K562 (cell line): ENCODE data around the gene MLN. TPM values are rescaled to one million over a fixed set of nuclear protein-coding genes. Genes with fewer than 3 reads are reported as not detected.

ENCODE experiments used
- polyA plus RNA-seq, 8 experiments: library from polyadenylated mRNA; depleted of rRNA in 4 of 8; stranded (reverse) in 5 of 8; unstranded in 3 of 8; fragments of >200 nt; fragmentation: Nextera tagmentation in 2 of 8; fragmentation: Illumina TruSeq in 1 of 8; extraction: Ambion mirVana in 2 of 8; extraction: Trizol in 1 of 8; gene quantifications; 2 replicates each; pipeline versions ENCODE4 v1.2.1 to v1.2.3, GENCODE V29; 2011 to 2014; ENCODE audit warnings: inconsistent platforms in 1 of 8, missing spikeins in 1 of 8
- total RNA-seq, 7 experiments: library from RNA; depleted of rRNA in 6 of 7; stranded (reverse); fragments of >200 nt in 6 of 7; fragmentation: Illumina TruSeq in 2 of 7; extraction: Trizol in 2 of 7; gene quantifications; 2 replicates each; pipeline versions ENCODE4 v1.2.1 to v1.2.3, GENCODE V29; 2011 to 2021; ENCODE audit warnings: low replicate concordance in 1 of 7
- TF ChIP-seq, protein P1 (sequence below), 2 experiments: fragments of 450-650 bp; formaldehyde crosslinking in 1 of 2; IDR thresholded peaks; 2 replicates each; pipeline versions ENCODE4 v1.4.0 to v1.6.1; 2014 to 2020; ENCODE audit warnings: mild to moderate bottlenecking in 2 of 2, borderline replicate concordance in 1 of 2, low read depth in 1 of 2

The MLN gene
- total and polyA plus RNA-seq, 9 of the 15 experiments (the other 6 are each of a cell fraction or from before 2014, with no cell fraction given): not detected

DNA sequence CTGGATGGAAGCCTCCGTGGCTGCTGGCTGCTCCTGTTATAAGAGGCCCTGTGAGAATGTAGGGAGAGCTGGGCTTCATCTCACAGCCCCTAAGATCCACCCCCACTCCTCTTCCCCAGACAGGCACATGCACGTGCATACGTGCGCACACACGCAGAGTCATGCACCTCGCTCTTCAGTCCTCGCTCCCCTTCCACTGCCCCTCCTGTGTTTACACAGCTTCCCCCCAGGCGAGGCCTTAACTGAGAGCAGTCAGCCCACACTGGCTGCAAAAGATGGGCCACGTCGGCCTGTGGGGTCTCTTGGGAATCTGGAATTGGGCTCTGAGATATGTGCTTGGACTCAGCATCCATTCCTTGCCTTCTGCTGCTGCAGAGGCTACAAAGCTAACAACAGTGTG is 35.2 kb upstream of the MLN start (continued):
- TF ChIP-seq, protein P1, sequence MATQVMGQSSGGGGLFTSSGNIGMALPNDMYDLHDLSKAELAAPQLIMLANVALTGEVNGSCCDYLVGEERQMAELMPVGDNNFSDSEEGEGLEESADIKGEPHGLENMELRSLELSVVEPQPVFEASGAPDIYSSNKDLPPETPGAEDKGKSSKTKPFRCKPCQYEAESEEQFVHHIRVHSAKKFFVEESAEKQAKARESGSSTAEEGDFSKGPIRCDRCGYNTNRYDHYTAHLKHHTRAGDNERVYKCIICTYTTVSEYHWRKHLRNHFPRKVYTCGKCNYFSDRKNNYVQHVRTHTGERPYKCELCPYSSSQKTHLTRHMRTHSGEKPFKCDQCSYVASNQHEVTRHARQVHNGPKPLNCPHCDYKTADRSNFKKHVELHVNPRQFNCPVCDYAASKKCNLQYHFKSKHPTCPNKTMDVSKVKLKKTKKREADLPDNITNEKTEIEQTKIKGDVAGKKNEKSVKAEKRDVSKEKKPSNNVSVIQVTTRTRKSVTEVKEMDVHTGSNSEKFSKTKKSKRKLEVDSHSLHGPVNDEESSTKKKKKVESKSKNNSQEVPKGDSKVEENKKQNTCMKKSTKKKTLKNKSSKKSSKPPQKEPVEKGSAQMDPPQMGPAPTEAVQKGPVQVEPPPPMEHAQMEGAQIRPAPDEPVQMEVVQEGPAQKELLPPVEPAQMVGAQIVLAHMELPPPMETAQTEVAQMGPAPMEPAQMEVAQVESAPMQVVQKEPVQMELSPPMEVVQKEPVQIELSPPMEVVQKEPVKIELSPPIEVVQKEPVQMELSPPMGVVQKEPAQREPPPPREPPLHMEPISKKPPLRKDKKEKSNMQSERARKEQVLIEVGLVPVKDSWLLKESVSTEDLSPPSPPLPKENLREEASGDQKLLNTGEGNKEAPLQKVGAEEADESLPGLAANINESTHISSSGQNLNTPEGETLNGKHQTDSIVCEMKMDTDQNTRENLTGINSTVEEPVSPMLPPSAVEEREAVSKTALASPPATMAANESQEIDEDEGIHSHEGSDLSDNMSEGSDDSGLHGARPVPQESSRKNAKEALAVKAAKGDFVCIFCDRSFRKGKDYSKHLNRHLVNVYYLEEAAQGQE (IDR thresholded peaks at IDR 0.05; ENCODE audit: borderline replicate concordance): no peak
- TF ChIP-seq, protein P1 (CRISPR knock-in tag; IDR thresholded peaks at IDR 0.05; ENCODE audit: low read depth): 0 out of 2 replicates have a peak, but pooled peaks have one; percentile 18
